ENCODE data around the gene RBM17.

The RBM17 gene

GRCh38 chr10:6142644-6143043, 53.8 kb downstream of the RBM17 start:
- TF ChIP-seq CTCF (IDR thresholded peaks at IDR 0.05; ENCODE audit: low read depth, low read length, missing control alignments) = no peak
- DNase-seq (ENCODE audit: low read depth) = no peak
- no peak overlapping the region for H3K4me3 ChIP-seq (ENCODE audit: low read depth, low read length)

- no peak for TF ChIP-seq CTCF (IDR thresholded peaks at IDR 0.05; ENCODE audit: low read depth, low read length, missing control alignments)
- no peak overlapping the region for H3K4me3 ChIP-seq (ENCODE audit: low read depth, low read length)
- DNase-seq (ENCODE audit: low read depth) = no peak
These were observed 54.3 kb downstream of the RBM17 start for GRCh38 chr10:6143181-6143580.

- TF ChIP-seq CTCF (IDR thresholded peaks at IDR 0.05; ENCODE audit: low read depth, low read length, missing control alignments) = no peak
- peak overlapping the region; percentile 77 for H3K4me3 ChIP-seq (ENCODE audit: low read depth, low read length)
- peak; percentile 56 for DNase-seq (ENCODE audit: low read depth)
These were observed 55.8 kb downstream of the RBM17 start for GRCh38 chr10:6144406-6145165.

- DNase-seq (ENCODE audit: low read depth) = no peak
- H3K4me3 ChIP-seq (ENCODE audit: low read depth, low read length) = peak overlapping the region; percentile 77
- no peak for TF ChIP-seq CTCF (IDR thresholded peaks at IDR 0.05; ENCODE audit: low read depth, low read length, missing control alignments)
These were observed 56.5 kb downstream of the RBM17 start for GRCh38 chr10:6145166-6145987.

- H3K4me3 ChIP-seq (ENCODE audit: low read depth, low read length) = peak overlapping the region; percentile 77
- no peak for DNase-seq (ENCODE audit: low read depth)
- no peak for TF ChIP-seq CTCF (IDR thresholded peaks at IDR 0.05; ENCODE audit: low read depth, low read length, missing control alignments)
These were observed 57.4 kb downstream of the RBM17 start for GRCh38 chr10:6146013-6146785.

GRCh38 chr10:6146921-6147320, 58.1 kb downstream of the RBM17 start:
- H3K4me3 ChIP-seq (ENCODE audit: low read depth, low read length) = no peak overlapping the region
- DNase-seq (ENCODE audit: low read depth) = no peak
- no peak for TF ChIP-seq CTCF (IDR thresholded peaks at IDR 0.05; ENCODE audit: low read depth, low read length, missing control alignments)

Data from GM12864 (cell line).